ENCODE results near the gene NOP53. TPM values are rescaled to one million over a fixed set of nuclear protein-coding genes. Genes with fewer than 3 reads are reported as not detected.

NOP53 gene
- total and polyA plus RNA-seq, 2 donors (not counting 3 experiments of a cell fraction or from before 2014, with no cell fraction given), result 119 to 150 TPM

- BruUV-seq (replicated peaks), result no TSS peak
- H3K4me2 ChIP-seq (ENCODE audit: insufficient read depth, low read length), result no peak overlapping the region
- H3K9me1 ChIP-seq (replicated peaks; ENCODE audit: control insufficient read depth, extremely low read depth, insufficient read depth, low read length), result no peaks in the 10 kb centered on the region
- peaks cover 10 to 25% of the 10 kb centered on the region in 2 experiments for H3K36me3 ChIP-seq (ENCODE audit: control insufficient read depth in 2 of 2, extremely low read depth in 1 of 2, insufficient read depth in 2 of 2, low read length in 2 of 2)
- no peak overlapping the region for H3K4me3 ChIP-seq (replicated peaks in 1 of 3; ENCODE audit: insufficient read depth in 1 of 3, low read depth in 1 of 3, low read length in 3 of 3)
- no peaks in the 10 kb centered on the region for H3K9me3 ChIP-seq (replicated peaks; ENCODE audit: control insufficient read depth, insufficient read depth, low read length)
- intact Hi-C loops (cut with micrococcal nuclease) (no loop called here), dilution Hi-C loops (cut with MboI; ENCODE audit: extremely low pct_ligation_motif_present, low sequenced_read_pairs) (no loop called here)
- H4K20me1 ChIP-seq (replicated peaks; ENCODE audit: control insufficient read depth, extremely low read depth, insufficient read depth, low read length), result no peaks in the 10 kb centered on the region
- H3K79me2 ChIP-seq (ENCODE audit: control insufficient read depth, insufficient read depth, low read length), result peaks cover 29% of the 10 kb centered on the region
- ChIA-PET CTCF (interaction anchor here (4.9 kb wide), 1 partner anchor 7 kb away, joined by 32 read pairs; the partner anchor contains the start of gene EHD2), POLR2A (no interaction called here)
- no peak overlapping the region for H3K9ac ChIP-seq (replicated peaks; ENCODE audit: extremely low read depth, insufficient read depth, low read length)
- H3K4me1 ChIP-seq (ENCODE audit: control insufficient read depth, extremely low read depth, insufficient read depth, low read length), result peaks cover 10% of the 10 kb centered on the region
- H3K27me3 ChIP-seq (ENCODE audit: control insufficient read depth in 2 of 2, insufficient read depth in 2 of 2, low read length in 2 of 2), result no peaks in the 10 kb centered on the region
- TF ChIP-seq MYC (IDR thresholded peaks at IDR 0.05; ENCODE audit: low read depth, low read length) (no peak), FOS (IDR thresholded peaks at IDR 0.05; ENCODE audit: borderline replicate concordance, insufficient read depth, low read length) (no peak), EZH2 (IDR thresholded peaks at IDR 0.05; ENCODE audit: borderline replicate concordance, low read depth, low read length, severe bottlenecking) (no peak), POLR2AphosphoS5 (IDR thresholded peaks at IDR 0.05; ENCODE audit: insufficient read depth, low read depth, low read length) (no peak), GATA2 (IDR thresholded peaks at IDR 0.05; ENCODE audit: insufficient read depth, insufficient read length, low read depth, low read length) (no peak), MAX (IDR thresholded peaks at IDR 0.05; ENCODE audit: insufficient read depth, insufficient read length) (no peak), CTCF (IDR thresholded peaks at IDR 0.05; ENCODE audit: extremely low read depth in 1 of 2, insufficient read depth in 1 of 2, low read depth in 1 of 2, low read length in 2 of 2) (no peak), POLR2A (IDR thresholded peaks at IDR 0.05; ENCODE audit: low read depth, low read length) (no peak), JUN (IDR thresholded peaks at IDR 0.05; ENCODE audit: borderline replicate concordance, insufficient read depth, insufficient read length, low read depth) (no peak)
- DNase-seq (ENCODE audit: low read depth, low spot score) (no peak), FAIRE-seq (no peak)
- no peak overlapping the region for H2AFZ ChIP-seq (ENCODE audit: low read depth, low read length)
- no peak overlapping the region for H3K27ac ChIP-seq (ENCODE audit: insufficient read depth, low read depth, low read length)
These were observed 24.5 kb upstream of the NOP53 start for GRCh38 chr19:47720669-47721422.

Measured in endothelial cell of umbilical vein (primary cell).